SK-N-SH (cell line): ENCODE results near the gene TREML4. TPM values are rescaled to one million over a fixed set of nuclear protein-coding genes. Genes with fewer than 3 reads are reported as not detected.

Experiments
- CTCF ChIA-PET: fragments of 300-600, 350-600 bp; formaldehyde crosslinking; extraction: SDS; loops from one replicate; lab custom pipeline; 2021; lab: Yijun Ruan, JAX
- POLR2A ChIA-PET: fragments of 350-600 bp; sonication (Branson Sonifier 250); formaldehyde crosslinking; extraction: SDS; loops from one replicate; lab custom pipeline; 2020; ENCODE audit warnings: antibody characterized with exemption, inconsistent platforms; lab: Yijun Ruan, JAX
- DNase-seq: peaks from one replicate; pipeline ENCODE4 v3.0.0; 2012
- H2AFZ ChIP-seq: fragments of 200-600 bp; sonication (generic); 2 replicates; pipeline ENCODE4 v1.8.1; 2016; ENCODE audit warnings: antibody characterized with exemption, mild to moderate bottlenecking, low read depth
- H3F3A ChIP-seq: fragments of 200-600 bp; sonication (generic); replicated peaks from 2 replicates; pipeline ENCODE3; 2016; ENCODE audit warnings: antibody characterized with exemption, mild to moderate bottlenecking; ENCODE audit not compliant: insufficient read depth
- H3K27ac ChIP-seq, 2 experiments: fragments of 200-500 bp in 1 of 2; fragments of 200-600 bp in 1 of 2; sonication (Bioruptor generic) in 1 of 2; sonication (generic), shearing (Covaris generic) in 1 of 2; 2 replicates each; pipeline versions ENCODE4 v1.5.1 to v1.6.1; 2014 to 2016; ENCODE audit warnings: low read depth in 2 of 2, inconsistent platforms in 1 of 2, low read length in 1 of 2, mild to moderate bottlenecking in 1 of 2, mixed read lengths in 1 of 2
- H3K27me3 ChIP-seq: fragments of 200-600 bp; sonication (generic), shearing (Covaris generic); 2 replicates; pipeline ENCODE4 v1.6.1; 2016; ENCODE audit warnings: mixed run types; ENCODE audit not compliant: insufficient read depth
- H3K36me3 ChIP-seq, 2 experiments: fragments of 200-500 bp in 1 of 2; fragments of 200-600 bp in 1 of 2; sonication (Bioruptor generic) in 1 of 2; sonication (generic) in 1 of 2; replicated peaks in 1 of 2; 2 replicates each; pipeline versions ENCODE3 to v1.5.1; 2014 to 2016; ENCODE audit warnings: low read length in 1 of 2, mild to moderate bottlenecking in 1 of 2; ENCODE audit not compliant: insufficient read depth in 2 of 2, control insufficient read depth in 1 of 2
- H3K4me1 ChIP-seq, 2 experiments: fragments of 200-500 bp in 1 of 2; fragments of 200-600 bp in 1 of 2; sonication (Bioruptor generic) in 1 of 2; sonication (generic), shearing (Covaris generic) in 1 of 2; 2 replicates each; pipeline versions ENCODE4 v1.5.1 to v1.6.1; 2014 to 2016; ENCODE audit warnings: low read depth in 1 of 2, low read length in 1 of 2, mixed run types in 1 of 2; ENCODE audit not compliant: insufficient read depth in 2 of 2, control insufficient read depth in 1 of 2
- H3K4me2 ChIP-seq: fragments of 200-600 bp; sonication (generic), shearing (Covaris generic); 2 replicates; pipeline ENCODE4 v1.6.1; 2017; ENCODE audit warnings: mixed run types
- H3K4me3 ChIP-seq, 2 experiments: fragments of 200-500 bp in 1 of 2; fragments of 200-600 bp in 1 of 2; sonication (Bioruptor generic) in 1 of 2; sonication (generic), shearing (Covaris generic) in 1 of 2; 2 replicates each; pipeline versions ENCODE4 v1.5.1 to v1.8.1; 2014 to 2016; ENCODE audit warnings: low read depth in 2 of 2, inconsistent platforms in 1 of 2, low read length in 1 of 2, mild to moderate bottlenecking in 1 of 2, mixed read lengths in 1 of 2, moderate library complexity in 1 of 2
- H3K79me2 ChIP-seq: fragments of 200-600 bp; sonication (generic); 2 replicates; pipeline ENCODE4 v1.8.1; 2017; ENCODE audit warnings: mild to moderate bottlenecking; ENCODE audit not compliant: insufficient read depth
- H3K9ac ChIP-seq: fragments of 200-600 bp; sonication (generic); 2 replicates; pipeline ENCODE4 v1.6.1; 2017; ENCODE audit warnings: mixed run types
- H3K9me2 ChIP-seq: fragments of 200-600 bp; sonication (generic); 2 replicates; pipeline ENCODE4 v1.6.1; 2017; ENCODE audit warnings: mixed run types
- H3K9me3 ChIP-seq: fragments of 200-600 bp; sonication (generic); 2 replicates; pipeline ENCODE4 v1.6.1; 2017; ENCODE audit warnings: mixed run types, mild to moderate bottlenecking, moderate library complexity
- H4K20me1 ChIP-seq: fragments of 200-600 bp; sonication (generic); 2 replicates; pipeline ENCODE4 v1.6.1; 2017; ENCODE audit warnings: mild to moderate bottlenecking, mixed run types; ENCODE audit not compliant: insufficient read depth
- EP300 ChIP-seq, 2 experiments: IDR thresholded peaks; 2 replicates each; pipeline versions ENCODE4 v1.4.0 to v1.6.1; 2012; ENCODE audit warnings: borderline replicate concordance in 1 of 2, low read depth in 1 of 2, low read length in 1 of 2
- FOXJ3 ChIP-seq: sonication (generic); formaldehyde crosslinking; IDR thresholded peaks from 2 replicates; pipeline ENCODE4 v1.5.1; 2020; ENCODE audit warnings: mild to moderate bottlenecking, missing genetic modification reagents
- JUND ChIP-seq: IDR thresholded peaks from 2 replicates; pipeline ENCODE4 v1.4.0; 2012
- NRF1 ChIP-seq: IDR thresholded peaks from 2 replicates; pipeline ENCODE4 v1.6.1; 2012; ENCODE audit warnings: low read depth, mild to moderate bottlenecking, low read length
- RAD21 ChIP-seq: IDR thresholded peaks from 2 replicates; pipeline ENCODE4 v1.6.1; 2012; ENCODE audit warnings: mild to moderate bottlenecking, low read length
- RFX5 ChIP-seq: IDR thresholded peaks from 2 replicates; pipeline ENCODE4 v1.6.1; 2012; ENCODE audit warnings: mild to moderate bottlenecking, improper control_type of control experiment, low read length
- TCF12 ChIP-seq: IDR thresholded peaks from 2 replicates; pipeline ENCODE4 v1.4.0; 2012
- WGBS: methylation state at CpG from one replicate; pipeline ENCODE4 v1.1.6; 2017; ENCODE audit warnings: low lambda C conversion rate; 5-methylcytosine and 5-hydroxymethylcytosine counted together
- polyA plus RNA-seq, 3 experiments: library from polyadenylated mRNA; depleted of rRNA; stranded (reverse); fragments of >200 nt; gene quantifications; 2 replicates each; pipeline ENCODE4 v1.2.3, GENCODE V29; 2012
- TF ChIP-seq, protein P1 (sequence below): IDR thresholded peaks from 2 replicates; pipeline ENCODE4; 2012
- TF ChIP-seq, protein P2 (sequence below): IDR thresholded peaks from 2 replicates; pipeline ENCODE4 v1.4.0; 2012; ENCODE audit warnings: low read depth, borderline replicate concordance

The TREML4 gene
- polyA plus RNA-seq, 1 of the 3 experiments (the other 2 are of a cell fraction) = not detected

GRCh38 chr6:41208439-41209106 lies 19.6 kb upstream of the TREML4 start:
- no peaks in the 10 kb centered on the region for H3K4me1 ChIP-seq
- no peaks in the 10 kb centered on the region for H3K27me3 ChIP-seq
- ChIA-PET POLR2A (no interaction called here), CTCF (interaction anchor here (1.3 kb wide), 1 partner anchor 97 kb away, joined by 3 read pairs; no protein-coding TSS in a partner anchor)
- no peaks in the 10 kb centered on the region for H3K9me2 ChIP-seq
- no peak overlapping the region for H3K9ac ChIP-seq
- no peaks in the 10 kb centered on the region for H3K79me2 ChIP-seq
- WGBS = 11% methylated on average over 5 of the region's 7 CpGs
- no peak overlapping the region for H3K4me3 ChIP-seq
- no peaks in the 10 kb centered on the region for H4K20me1 ChIP-seq
- no peaks in the 10 kb centered on the region for H3K9me3 ChIP-seq
- H3F3A ChIP-seq = no peaks in the 10 kb centered on the region
- H3K4me2 ChIP-seq = no peak overlapping the region
- H3K36me3 ChIP-seq = no peaks in the 10 kb centered on the region
- TF ChIP-seq RAD21 = no peak
- no peak for TF ChIP-seq FOXJ3 (CRISPR knock-in tag)
- no peak for TF ChIP-seq NRF1
- no peak for TF ChIP-seq JUND
- TF ChIP-seq, protein P1, sequence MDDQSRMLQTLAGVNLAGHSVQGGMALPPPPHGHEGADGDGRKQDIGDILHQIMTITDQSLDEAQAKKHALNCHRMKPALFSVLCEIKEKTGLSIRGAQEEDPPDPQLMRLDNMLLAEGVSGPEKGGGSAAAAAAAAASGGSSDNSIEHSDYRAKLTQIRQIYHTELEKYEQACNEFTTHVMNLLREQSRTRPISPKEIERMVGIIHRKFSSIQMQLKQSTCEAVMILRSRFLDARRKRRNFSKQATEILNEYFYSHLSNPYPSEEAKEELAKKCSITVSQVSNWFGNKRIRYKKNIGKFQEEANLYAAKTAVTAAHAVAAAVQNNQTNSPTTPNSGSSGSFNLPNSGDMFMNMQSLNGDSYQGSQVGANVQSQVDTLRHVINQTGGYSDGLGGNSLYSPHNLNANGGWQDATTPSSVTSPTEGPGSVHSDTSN = no peak
- TF ChIP-seq TCF12 = no peak
- TF ChIP-seq RFX5 = no peak
- no peak overlapping the region for H2AFZ ChIP-seq
- H3K27ac ChIP-seq = no peak overlapping the region
- DNase-seq = no peak

GRCh38 chr6:41209547-41210320 lies 18.4 kb upstream of the TREML4 start:
- H3K27me3 ChIP-seq = 0 out of 2 replicates have a peak, but pooled peaks cover 7% of the 10 kb centered on the region
- WGBS = 31% methylated on average over 4 of the region's 5 CpGs
- ChIA-PET POLR2A (no interaction called here), CTCF (interaction anchor here (1.3 kb wide), 1 partner anchor 96 kb away, joined by 3 read pairs; no protein-coding TSS in a partner anchor)
- no peaks in the 10 kb centered on the region for H3K79me2 ChIP-seq
- no peak overlapping the region for H3K9ac ChIP-seq
- H3K9me2 ChIP-seq = no peaks in the 10 kb centered on the region
- no peak overlapping the region for H2AFZ ChIP-seq
- no peak overlapping the region for H3K27ac ChIP-seq
- no peaks in the 10 kb centered on the region for H3K9me3 ChIP-seq
- no peaks in the 10 kb centered on the region for H3K36me3 ChIP-seq
- no peaks in the 10 kb centered on the region for H3F3A ChIP-seq
- TF ChIP-seq EP300 (IDR thresholded peaks at IDR 0.05; ENCODE audit: borderline replicate concordance in 1 of 2, low read depth in 1 of 2, low read length in 1 of 2) = no peak
- TF ChIP-seq, protein P2, sequence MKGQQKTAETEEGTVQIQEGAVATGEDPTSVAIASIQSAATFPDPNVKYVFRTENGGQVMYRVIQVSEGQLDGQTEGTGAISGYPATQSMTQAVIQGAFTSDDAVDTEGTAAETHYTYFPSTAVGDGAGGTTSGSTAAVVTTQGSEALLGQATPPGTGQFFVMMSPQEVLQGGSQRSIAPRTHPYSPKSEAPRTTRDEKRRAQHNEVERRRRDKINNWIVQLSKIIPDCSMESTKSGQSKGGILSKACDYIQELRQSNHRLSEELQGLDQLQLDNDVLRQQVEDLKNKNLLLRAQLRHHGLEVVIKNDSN = no peak
- DNase-seq = no peak
- no peaks in the 10 kb centered on the region for H3K4me1 ChIP-seq
- no peak overlapping the region for H3K4me3 ChIP-seq
- no peaks in the 10 kb centered on the region for H4K20me1 ChIP-seq
- H3K4me2 ChIP-seq = no peak overlapping the region
